ENCODE measurements around the gene LCN6. TPM values are rescaled to one million over a fixed set of nuclear protein-coding genes. Genes with fewer than 3 reads are reported as not detected.
A peak's percentile ranks its signal among the peaks of the same experiment; 100 is the strongest.

Gene LCN6
- total and polyA plus RNA-seq, 2 donors (not counting 1 experiment from before 2014, with no cell fraction given), result 0.18 TPM; not detected in 1

- intact Hi-C loops (cut with micrococcal nuclease), result loop anchor here (10.0 kb wide), 1 partner anchor 46 kb away; the partner anchor contains the start of gene EGFL7
Measured at GRCh38 chr9:136710543-136710942, 37.8 kb downstream of the LCN6 start.

More at GRCh38 chr9:136710543-136710942, 37.8 kb downstream of the LCN6 start:
- Histone ChIP-seq H2AFZ (ENCODE audit: insufficient read depth, low read depth, low read length, poor library complexity, severe bottlenecking) (no peak overlapping the region), H3K4me2 (replicated peaks; ENCODE audit: low read depth, low read length, poor library complexity, severe bottlenecking) (no peak overlapping the region), H4K20me1 (ENCODE audit: control insufficient read depth, insufficient read depth, low read length, poor library complexity, severe bottlenecking) (no peaks in the 10 kb centered on the region), H3K9me3 (ENCODE audit: control extremely low read depth in 1 of 3, control insufficient read depth in 2 of 3, insufficient read depth in 1 of 3, low read length in 2 of 3) (peaks cover 0 to 4% (median 0%) of the 10 kb centered on the region in 3 donors), H3K27me3 (replicated peaks in 1 of 4; ENCODE audit: control extremely low read depth in 1 of 4, control insufficient read depth in 3 of 4, insufficient read depth in 4 of 4, low read length in 3 of 4) (peaks cover 0 to 39% (median 6%) of the 10 kb centered on the region in 4 experiments), H3K79me2 (ENCODE audit: control insufficient read depth, insufficient read depth, low read length) (no peaks in the 10 kb centered on the region), H3K36me3 (replicated peaks in 1 of 2; ENCODE audit: control extremely low read depth in 1 of 2, control insufficient read depth in 1 of 2, extremely low read depth in 1 of 2, insufficient read depth in 2 of 2, low read length in 1 of 2) (no peaks in the 10 kb centered on the region), H3K9ac (ENCODE audit: low read length) (no peak overlapping the region), H3K4me3 (ENCODE audit: control extremely low read depth in 1 of 5, extremely low read depth in 1 of 5, insufficient read depth in 1 of 5, low read depth in 2 of 5, low read length in 4 of 5) (no peak overlapping the region), H3K4me1 (ENCODE audit: control insufficient read depth in 2 of 2, insufficient read depth in 2 of 2, low read length in 2 of 2) (peaks cover 31 to 33% of the 10 kb centered on the region in 2 donors), H3K27ac (ENCODE audit: low read length in 2 of 2) (no peak overlapping the region)
- DNase-seq (no peak), ATAC-seq (ENCODE audit: low read depth) (no peak)
- ChIA-PET CTCF (interaction anchor here (0.7 kb wide), 1 partner anchor 132 kb away, joined by 3 read pairs; no protein-coding TSS in a partner anchor), POLR2A (no interaction called here)
- no peaks in the 10 kb centered on the region for H3K9me3 Mint-ChIP-seq (ENCODE audit: insufficient read depth)
- no peak for TF ChIP-seq EZH2 (IDR thresholded peaks at IDR 0.05; ENCODE audit: borderline replicate concordance, insufficient read depth, low read depth, low read length, poor library complexity, severe bottlenecking)
- no peak for TF ChIP-seq CTCF (IDR thresholded peaks at IDR 0.05)
- WGBS (ENCODE audit: insufficient coverage), result 92% methylated on average over 7 of the region's 7 CpGs
- H3K27me3 Mint-ChIP-seq, result peaks cover 23% of the 10 kb centered on the region
- peak overlapping the region; percentile 29 for H3K4me3 Mint-ChIP-seq
- H3K27ac Mint-ChIP-seq, result no peak overlapping the region
- H3K4me1 Mint-ChIP-seq, result peaks cover 18% of the 10 kb centered on the region
